Left lung (tissue), 10 donors: ENCODE measurements around the gene METTL27. TPM values are rescaled to one million over a fixed set of nuclear protein-coding genes. Genes with fewer than 3 reads are reported as not detected.

Experiments used
- ATAC-seq: fragments of 200-7000 bp; cut with Tn5 transposase; one replicate; pipeline ENCODE4 v1.9.1; 2020; ENCODE audit warnings: moderate library complexity
- DNase-seq, 4 donors: peaks; one replicate each; pipeline ENCODE4 v3.0.0-alpha.2; 2013 to 2020
- H3K27ac ChIP-seq, 2 donors: fragments of 200-600 bp; sonication (generic) in 1 of 2; one replicate each; pipeline versions ENCODE4 v1.5.0 to v1.8.0; 2020 to 2021
- H3K27me3 ChIP-seq, 2 donors: fragments of 200-600 bp; sonication (generic) in 1 of 2; one replicate each; pipeline versions ENCODE4 v1.5.0 to v1.8.0; 2020 to 2021
- H3K36me3 ChIP-seq, 2 donors: fragments of 200-600 bp; sonication (generic) in 1 of 2; one replicate each; pipeline versions ENCODE4 v1.5.0 to v1.8.0; 2020 to 2021
- H3K4me1 ChIP-seq, 2 donors: fragments of 200-600 bp; one replicate each; pipeline ENCODE4 v1.8.0; 2021
- H3K4me3 ChIP-seq, 2 donors: fragments of 200-600 bp; sonication (generic) in 1 of 2; one replicate each; pipeline versions ENCODE4 v1.5.0 to v1.8.0; 2020 to 2021; ENCODE audit warnings: mild to moderate bottlenecking in 1 of 2
- H3K9me3 ChIP-seq, 2 donors: fragments of 200-600 bp; sonication (generic) in 1 of 2; one replicate each; pipeline versions ENCODE4 v1.5.0 to v1.8.0; 2020 to 2021
- intact Hi-C, 2 donors: fragments of 100-400 bp; cut with DNase I; formaldehyde crosslinking; loops; one replicate each; pipeline versions ENCODE4 v1.11.2 to v1.14.2; 2022
- polyA plus RNA-seq, 6 donors: library from polyadenylated mRNA; unstranded; fragments of 120-200 nt; gene quantifications; one replicate each; pipeline ENCODE4 v1.2.1, GENCODE V29; 2013; ENCODE audit not compliant: insufficient read length in 6 of 6
- total RNA-seq, 2 donors: library from RNA; stranded (reverse); fragmentation: NEBNext Ultra II Directional; extraction: Animal tissue kit (Norgen Biotek cat#: 25700); gene quantifications; one replicate each; pipeline ENCODE4 v1.2.1, GENCODE V29; 2021
- TF ChIP-seq, protein P1 (sequence below), 2 donors: fragments of 200-600 bp; sonication (generic) in 1 of 2; IDR thresholded peaks; one replicate each; pipeline versions ENCODE4 v1.5.0 to v1.8.0; 2021; ENCODE audit warnings: antibody characterized with exemption in 2 of 2
- donor health status: DM: no; HTN: yes; CAD: no.
- donor health status: DM: no; HTN: no; CAD: no.

Gene METTL27
- total and polyA plus RNA-seq, 8 donors = 1.5 to 6.4 (median 3.0) TPM

DNA sequence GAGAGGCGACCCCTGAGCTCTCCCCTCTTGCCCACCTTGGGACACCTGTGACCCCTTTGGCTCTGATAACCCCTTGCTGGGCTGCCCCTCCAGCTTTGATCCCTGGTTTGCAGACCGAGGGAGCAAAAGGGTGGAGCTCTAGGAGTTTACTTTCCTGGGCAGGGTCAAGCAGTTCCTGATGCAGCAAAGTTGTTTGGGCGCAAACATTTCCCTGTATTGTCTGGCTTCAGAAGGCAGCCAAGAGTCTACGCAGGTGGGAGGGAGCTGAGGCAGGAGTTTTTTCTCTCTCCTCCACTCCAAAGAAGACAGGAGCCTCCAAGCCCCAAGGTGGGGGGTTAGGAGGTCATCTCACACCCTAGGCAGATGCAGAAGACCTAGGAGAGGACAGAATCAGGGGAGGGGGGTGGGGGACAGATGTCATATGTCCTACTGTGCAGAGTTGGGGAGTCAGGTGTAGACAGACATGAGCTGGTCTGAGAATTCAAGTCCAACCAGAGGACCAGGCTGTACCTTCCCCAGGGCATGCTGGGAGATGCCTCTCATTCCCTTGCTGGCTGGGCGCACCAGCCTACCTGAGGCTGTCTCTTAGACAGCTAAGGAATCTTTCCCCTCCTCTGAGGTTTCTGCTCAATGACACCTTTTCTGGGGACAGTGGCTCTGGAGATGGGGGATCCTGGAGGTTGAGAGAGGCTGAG lies 39.2 kb upstream of the METTL27 start:
- Histone ChIP-seq H3K36me3 (no peaks in the 10 kb centered on the region), H3K27ac (peak overlapping the region; percentile 39 to 63), H3K4me3 (no peak overlapping the region), H3K4me1 (peaks cover 18 to 21% of the 10 kb centered on the region in 2 donors), H3K9me3 (no peaks in the 10 kb centered on the region), H3K27me3 (peaks cover 0 to 23% of the 10 kb centered on the region in 2 donors)
- ATAC-seq (no peak), DNase-seq (peak in 1 of 4 donors; percentile 18)
- intact Hi-C loops = no loop called here
- TF ChIP-seq, protein P1, sequence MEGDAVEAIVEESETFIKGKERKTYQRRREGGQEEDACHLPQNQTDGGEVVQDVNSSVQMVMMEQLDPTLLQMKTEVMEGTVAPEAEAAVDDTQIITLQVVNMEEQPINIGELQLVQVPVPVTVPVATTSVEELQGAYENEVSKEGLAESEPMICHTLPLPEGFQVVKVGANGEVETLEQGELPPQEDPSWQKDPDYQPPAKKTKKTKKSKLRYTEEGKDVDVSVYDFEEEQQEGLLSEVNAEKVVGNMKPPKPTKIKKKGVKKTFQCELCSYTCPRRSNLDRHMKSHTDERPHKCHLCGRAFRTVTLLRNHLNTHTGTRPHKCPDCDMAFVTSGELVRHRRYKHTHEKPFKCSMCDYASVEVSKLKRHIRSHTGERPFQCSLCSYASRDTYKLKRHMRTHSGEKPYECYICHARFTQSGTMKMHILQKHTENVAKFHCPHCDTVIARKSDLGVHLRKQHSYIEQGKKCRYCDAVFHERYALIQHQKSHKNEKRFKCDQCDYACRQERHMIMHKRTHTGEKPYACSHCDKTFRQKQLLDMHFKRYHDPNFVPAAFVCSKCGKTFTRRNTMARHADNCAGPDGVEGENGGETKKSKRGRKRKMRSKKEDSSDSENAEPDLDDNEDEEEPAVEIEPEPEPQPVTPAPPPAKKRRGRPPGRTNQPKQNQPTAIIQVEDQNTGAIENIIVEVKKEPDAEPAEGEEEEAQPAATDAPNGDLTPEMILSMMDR (IDR thresholded peaks at IDR 0.05) = no peak

DNA sequence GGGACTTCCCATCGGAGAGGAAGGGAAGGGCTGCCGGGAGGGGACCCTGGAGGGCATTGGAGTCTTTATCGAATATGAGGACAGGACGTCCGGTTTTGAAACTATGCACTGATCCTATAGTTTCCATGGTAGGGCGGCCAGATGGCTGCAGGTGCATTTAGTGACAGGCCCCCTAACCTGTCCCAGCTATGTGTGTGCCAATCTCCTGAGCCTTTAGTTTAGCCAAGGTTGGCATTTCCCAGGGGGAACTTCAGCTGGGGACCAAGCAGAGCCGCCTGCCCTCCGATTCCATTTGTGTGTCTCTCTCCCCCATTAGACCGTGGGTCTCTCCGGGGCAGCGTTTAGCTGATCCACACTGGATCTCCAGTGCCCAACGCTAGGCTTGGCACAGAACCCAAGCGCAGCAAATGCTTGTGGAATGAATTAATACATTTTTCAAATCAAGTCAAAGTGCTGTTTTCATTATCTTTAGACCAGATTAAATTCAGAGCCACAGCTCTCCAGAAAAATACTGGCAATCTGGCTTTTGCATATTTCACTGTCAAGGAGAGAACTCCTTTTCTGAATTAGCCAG lies 38.5 kb upstream of the METTL27 start:
- peak overlapping the region; percentile 39 to 63 for H3K27ac ChIP-seq
- H3K9me3 ChIP-seq = no peaks in the 10 kb centered on the region
- peaks cover 0 to 17% of the 10 kb centered on the region in 2 donors for H3K27me3 ChIP-seq
- no peaks in the 10 kb centered on the region for H3K36me3 ChIP-seq
- peaks cover 14 to 15% of the 10 kb centered on the region in 2 donors for H3K4me1 ChIP-seq
- no peak overlapping the region for H3K4me3 ChIP-seq
- TF ChIP-seq, protein P1 (IDR thresholded peaks at IDR 0.05) = no peak
- DNase-seq = no peak
- ATAC-seq = no peak
- intact Hi-C loops = no loop called here

DNA sequence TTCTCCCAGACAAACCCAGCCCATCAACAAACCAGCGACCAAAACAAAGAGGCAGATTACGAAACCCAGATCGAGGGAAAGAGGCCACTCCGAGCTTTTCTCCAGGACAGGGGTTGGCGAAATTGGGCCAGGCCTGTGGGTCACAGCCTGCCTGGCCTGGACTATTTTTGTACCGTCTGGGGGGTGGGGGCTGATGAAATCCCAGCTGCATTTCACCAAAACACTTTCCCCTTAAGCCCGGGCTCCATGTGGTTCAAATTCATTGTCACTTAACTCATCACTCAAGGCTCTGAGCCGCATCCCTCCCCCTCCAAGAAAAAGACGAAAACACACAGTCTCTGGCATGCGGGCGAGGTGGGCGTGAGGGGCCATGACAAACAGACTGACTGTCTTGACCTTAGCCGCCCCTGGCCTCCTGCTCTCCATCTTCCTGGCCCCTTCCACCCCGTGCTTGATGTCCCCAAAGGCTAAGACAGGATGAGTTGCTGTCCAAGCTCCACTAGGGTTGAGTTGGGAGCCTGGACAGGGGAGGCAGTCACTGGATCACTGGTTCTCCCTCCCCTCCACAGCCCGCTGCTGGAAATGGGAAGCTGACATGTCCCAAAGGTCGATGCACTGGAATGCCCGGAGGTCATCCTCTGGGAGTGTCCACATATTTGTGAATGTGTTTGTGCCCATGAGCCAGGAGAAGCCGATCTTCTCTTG lies 37.8 kb upstream of the METTL27 start:
- Histone ChIP-seq H3K4me3 (no peak overlapping the region), H3K27ac (peak overlapping the region; percentile 39 to 63), H3K36me3 (no peaks in the 10 kb centered on the region), H3K4me1 (peaks cover 11 to 15% of the 10 kb centered on the region in 2 donors), H3K9me3 (no peaks in the 10 kb centered on the region), H3K27me3 (peaks cover 0 to 14% of the 10 kb centered on the region in 2 donors)
- TF ChIP-seq, protein P1 (IDR thresholded peaks at IDR 0.05) = no peak
- intact Hi-C loops = no loop called here
- peak in 2 of 4 donors; percentile 78 to 83 for DNase-seq
- ATAC-seq = peak; percentile 61

DNA sequence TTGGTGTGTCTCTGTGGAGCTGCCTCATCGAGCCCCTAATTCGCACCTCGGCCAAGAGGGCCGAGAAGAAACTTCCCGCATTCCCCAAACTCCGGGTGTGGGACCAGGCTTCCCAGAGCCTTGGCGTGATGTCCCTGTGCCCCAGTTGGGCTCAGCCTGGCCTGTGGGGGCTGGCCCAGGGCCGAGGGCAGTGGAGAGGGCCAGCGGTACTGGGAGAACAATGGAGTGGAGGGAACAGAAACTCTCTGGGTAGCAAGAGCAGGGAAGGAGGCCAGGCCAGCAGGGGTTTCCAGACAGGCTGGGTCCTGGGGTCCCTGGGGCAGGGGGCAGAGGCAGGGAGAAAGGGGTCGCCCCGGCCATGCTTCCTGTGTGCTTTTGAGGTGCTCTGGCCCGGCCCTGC lies 34.7 kb upstream of the METTL27 start:
- no peak overlapping the region for H3K27ac ChIP-seq
- peaks cover 0 to 14% of the 10 kb centered on the region in 2 donors for H3K27me3 ChIP-seq
- H3K36me3 ChIP-seq = no peaks in the 10 kb centered on the region
- DNase-seq (no peak), ATAC-seq (no peak)
- H3K9me3 ChIP-seq = no peaks in the 10 kb centered on the region
- TF ChIP-seq, protein P1 (IDR thresholded peaks at IDR 0.05) = no peak
- peaks cover 11 to 15% of the 10 kb centered on the region in 2 donors for H3K4me1 ChIP-seq
- intact Hi-C loops = no loop called here
- no peak overlapping the region for H3K4me3 ChIP-seq

DNA sequence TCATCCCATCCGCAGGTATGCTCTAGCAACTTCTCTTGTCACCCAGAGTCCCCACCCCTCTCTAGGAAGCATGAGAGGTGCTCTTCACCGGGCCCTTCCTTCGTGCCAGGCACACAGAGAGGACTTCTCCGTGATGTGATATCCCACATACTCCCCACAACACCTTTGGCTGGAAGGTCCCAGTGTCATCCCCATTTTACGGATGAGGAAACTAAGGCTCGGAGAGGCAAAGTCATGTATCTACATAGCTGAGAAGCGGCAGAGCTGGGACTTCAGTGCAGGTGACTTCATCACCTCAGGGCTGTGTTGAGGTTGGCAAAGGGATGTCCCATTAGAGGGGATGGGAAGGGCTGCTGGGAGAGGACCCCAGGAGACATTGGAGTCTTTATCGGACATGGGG lies 34.0 kb upstream of the METTL27 start:
- intact Hi-C loops = no loop called here

More for the DNA sequence above, 34.0 kb upstream of the METTL27 start:
- Histone ChIP-seq H3K9me3 (no peaks in the 10 kb centered on the region), H3K27me3 (peaks cover 0 to 14% of the 10 kb centered on the region in 2 donors), H3K27ac (no peak overlapping the region), H3K4me3 (no peak overlapping the region), H3K36me3 (no peaks in the 10 kb centered on the region), H3K4me1 (peaks cover 11 to 15% of the 10 kb centered on the region in 2 donors)
- DNase-seq = no peak
- TF ChIP-seq, protein P1 (IDR thresholded peaks at IDR 0.05) = no peak
- no peak for ATAC-seq
